Fibroblast of mammary gland (primary cell): ENCODE measurements around the gene VENTX.

Source experiments
- DNase-seq: peaks from one replicate; pipeline ENCODE4 v3.0.0-alpha.2; 2010; ENCODE audit warnings: low read depth
- H3K4me3 ChIP-seq: 2 replicates; pipeline ENCODE4 v1.5.1; 2011; ENCODE audit warnings: low read depth, mild to moderate bottlenecking, low read length, moderate library complexity; ENCODE audit not compliant: control insufficient read depth
- CTCF ChIP-seq: conservative IDR thresholded peaks from 2 replicates; pipeline ENCODE4 v1.5.1; 2011; ENCODE audit warnings: low read depth, low read length, inconsistent platforms; ENCODE audit not compliant: control insufficient read depth, insufficient read depth

Gene VENTX

GRCh38 chr10:133235265-133235855 lies 2.3 kb upstream of the VENTX start:
- no peak overlapping the region for H3K4me3 ChIP-seq
- no peak for DNase-seq
- TF ChIP-seq CTCF, result no peak

GRCh38 chr10:133235932-133236331 lies 1.7 kb upstream of the VENTX start:
- TF ChIP-seq CTCF, result no peak
- DNase-seq, result no peak
- no peak overlapping the region for H3K4me3 ChIP-seq

- H3K4me3 ChIP-seq, result no peak overlapping the region
- no peak for TF ChIP-seq CTCF
- no peak for DNase-seq
Observed at GRCh38 chr10:133236401-133237240, 1.0 kb upstream of the VENTX start.

GRCh38 chr10:133237241-133237587 lies 441 bp upstream of the VENTX start:
- H3K4me3 ChIP-seq, result no peak overlapping the region
- no peak for TF ChIP-seq CTCF
- no peak for DNase-seq

- no peak for TF ChIP-seq CTCF
- DNase-seq, result no peak
- H3K4me3 ChIP-seq, result no peak overlapping the region
Observed at GRCh38 chr10:133238466-133238804, 780 bp downstream of the VENTX start.

- no peak for TF ChIP-seq CTCF
- no peak overlapping the region for H3K4me3 ChIP-seq
- no peak for DNase-seq
Observed at GRCh38 chr10:133239990-133240389, 2.3 kb downstream of the VENTX start.
